ENCODE results near the gene UNC5A.

UNC5A gene

DNA sequence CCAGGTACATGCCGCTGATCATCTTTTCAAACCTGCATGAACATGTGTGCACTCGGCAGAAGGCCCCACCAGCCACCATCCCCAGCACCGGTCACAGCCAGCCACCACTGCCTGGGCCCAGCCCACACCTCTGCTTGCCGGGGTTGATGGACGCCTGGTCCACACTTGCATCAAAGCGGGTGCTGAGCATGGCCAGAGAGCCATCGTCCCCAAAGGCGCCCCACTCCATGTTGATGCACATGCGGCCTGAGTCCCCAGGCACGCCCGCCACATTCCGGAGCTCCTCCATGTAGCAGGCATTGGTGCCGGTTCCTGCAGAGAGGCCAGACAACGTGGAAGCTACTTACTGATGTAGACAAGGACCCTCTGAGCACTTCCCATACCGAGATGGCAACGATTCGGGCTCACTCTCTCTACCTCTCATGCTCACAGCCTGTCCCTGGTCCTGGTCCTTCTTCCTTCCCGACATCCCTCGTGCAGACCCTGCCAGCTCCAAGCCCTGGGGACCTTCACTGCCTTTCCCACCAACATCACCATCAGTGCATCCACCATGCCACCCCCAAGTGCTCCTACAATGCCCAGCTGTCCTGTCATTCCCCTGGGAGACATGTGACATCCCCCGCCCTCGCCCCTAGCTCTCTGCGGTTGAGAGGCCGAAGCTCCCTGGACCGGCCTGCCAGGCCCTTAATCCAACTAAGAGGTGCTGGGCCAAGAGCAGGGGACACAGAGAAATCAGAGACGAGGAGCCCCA, 71.6 kb downstream of the UNC5A start:
- DNase-seq: no peak

DNA sequence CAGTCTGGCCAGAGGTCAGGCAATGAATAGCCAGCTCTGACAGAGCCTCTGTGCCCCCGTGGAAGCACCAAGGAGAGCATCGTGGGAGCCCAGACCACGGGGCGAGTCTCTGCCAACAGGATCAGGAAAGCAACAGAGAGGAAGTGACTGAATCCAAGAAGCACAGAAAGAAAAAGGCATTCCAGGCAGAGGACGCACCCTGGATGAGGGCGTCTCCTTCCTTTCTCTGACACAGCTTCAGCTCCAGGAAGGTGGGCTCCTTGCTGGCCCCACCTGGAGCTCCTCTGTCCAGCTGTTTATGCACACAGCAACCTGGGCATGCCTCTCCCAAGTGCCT, 72.2 kb downstream of the UNC5A start:
- no peak for DNase-seq

DNA sequence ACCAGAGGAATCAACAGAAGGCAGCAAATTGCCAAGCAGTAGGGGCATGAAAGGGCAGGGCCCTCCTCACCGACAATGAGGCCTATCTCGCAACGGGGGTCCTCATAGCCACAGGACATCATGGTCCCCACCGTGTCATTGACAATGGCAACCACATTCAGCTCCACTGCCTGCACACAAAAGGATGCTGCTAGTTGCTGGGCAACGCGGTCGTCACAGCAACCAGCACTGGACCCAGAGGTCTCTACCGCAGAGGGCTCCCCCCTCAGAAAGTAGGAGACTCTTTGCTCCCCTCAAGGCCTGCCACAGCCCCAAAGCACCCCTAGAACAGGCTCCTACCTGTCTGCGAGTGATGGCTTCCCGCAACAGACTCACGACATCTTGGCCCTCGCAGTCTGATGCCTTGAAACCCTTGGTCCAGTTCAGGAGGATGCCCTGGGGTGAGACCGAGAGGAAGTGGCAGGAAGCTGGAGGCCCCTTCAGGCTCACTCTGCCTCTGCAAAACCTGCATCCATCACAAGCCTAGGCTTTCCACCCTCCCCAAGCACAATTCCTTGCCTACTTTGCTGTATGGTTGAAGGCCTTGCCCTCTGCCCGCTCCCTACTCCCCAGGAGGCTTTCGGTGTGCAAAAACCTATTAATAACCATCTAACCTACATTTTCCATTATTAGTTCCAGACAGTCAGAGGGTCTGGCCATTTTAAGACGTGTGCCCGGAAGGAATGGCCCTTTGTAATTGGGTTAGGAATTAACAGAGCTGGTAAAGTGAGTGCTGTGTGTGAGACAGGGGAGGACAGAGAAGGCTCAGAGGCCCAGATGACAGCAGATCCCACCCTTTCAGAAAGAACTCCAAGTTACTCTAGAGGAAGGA, 73.6 kb downstream of the UNC5A start:
- no peak for DNase-seq

DNA sequence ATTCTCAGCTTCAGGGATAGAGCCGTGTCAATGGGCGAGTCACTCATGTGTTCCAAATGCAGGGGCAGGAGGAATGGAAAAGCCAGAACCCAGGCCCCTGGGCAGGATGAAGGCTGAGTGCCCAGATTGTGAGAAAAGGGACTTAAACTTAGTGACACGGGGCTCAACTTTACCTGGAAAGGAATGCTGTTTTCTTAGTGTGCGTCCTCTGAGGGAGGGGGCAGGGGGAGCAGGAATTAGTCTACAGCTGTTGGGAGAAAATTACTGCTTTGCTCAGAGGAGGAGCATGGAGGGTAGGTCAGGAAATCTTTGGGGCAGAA, 74.2 kb downstream of the UNC5A start:
- no peak for DNase-seq

DNA sequence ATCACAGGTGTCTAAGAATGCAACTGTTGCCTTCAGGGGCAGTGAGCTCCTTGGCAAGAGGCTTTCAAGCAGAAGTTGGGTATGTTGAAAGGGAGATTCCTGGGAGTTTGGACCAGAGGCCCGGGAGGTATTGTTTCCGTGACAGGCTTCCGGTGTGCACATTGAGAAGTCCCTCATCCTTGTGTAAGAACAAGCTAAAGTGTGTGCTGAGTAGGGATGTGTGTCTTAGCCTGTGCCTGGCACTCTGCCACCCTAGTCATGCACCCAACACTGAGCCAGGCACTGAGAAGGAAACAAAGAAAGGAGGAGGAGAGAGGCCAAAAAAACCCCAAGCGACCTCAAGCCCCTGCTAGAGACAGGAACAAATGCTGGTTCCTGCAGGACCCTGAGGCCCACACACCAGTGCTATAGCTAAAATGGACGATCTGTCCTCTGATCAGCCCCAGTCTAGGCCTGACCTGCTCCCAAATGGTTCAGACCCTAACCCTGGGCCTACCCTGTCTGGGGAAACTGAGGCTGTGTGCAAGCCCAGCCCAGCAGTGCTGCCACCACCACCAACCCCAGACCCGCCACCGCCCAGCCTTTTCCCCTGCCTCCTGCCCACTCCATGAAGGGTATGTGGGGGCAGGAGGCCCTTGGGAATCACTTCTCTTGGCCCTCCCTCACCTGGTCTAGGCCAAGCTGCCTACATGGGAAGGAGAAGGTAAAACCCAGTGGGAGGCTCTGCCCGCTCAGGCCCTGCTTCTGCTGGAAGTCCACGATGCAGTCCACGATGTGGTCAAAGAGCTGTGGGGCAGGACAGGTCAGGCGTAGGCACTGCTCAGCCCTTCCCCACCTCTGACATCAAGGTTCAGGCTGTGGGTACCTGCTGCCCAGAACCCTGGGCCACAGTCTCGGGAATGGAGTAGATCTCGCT, 76.2 kb downstream of the UNC5A start:
- no peak for DNase-seq

DNA sequence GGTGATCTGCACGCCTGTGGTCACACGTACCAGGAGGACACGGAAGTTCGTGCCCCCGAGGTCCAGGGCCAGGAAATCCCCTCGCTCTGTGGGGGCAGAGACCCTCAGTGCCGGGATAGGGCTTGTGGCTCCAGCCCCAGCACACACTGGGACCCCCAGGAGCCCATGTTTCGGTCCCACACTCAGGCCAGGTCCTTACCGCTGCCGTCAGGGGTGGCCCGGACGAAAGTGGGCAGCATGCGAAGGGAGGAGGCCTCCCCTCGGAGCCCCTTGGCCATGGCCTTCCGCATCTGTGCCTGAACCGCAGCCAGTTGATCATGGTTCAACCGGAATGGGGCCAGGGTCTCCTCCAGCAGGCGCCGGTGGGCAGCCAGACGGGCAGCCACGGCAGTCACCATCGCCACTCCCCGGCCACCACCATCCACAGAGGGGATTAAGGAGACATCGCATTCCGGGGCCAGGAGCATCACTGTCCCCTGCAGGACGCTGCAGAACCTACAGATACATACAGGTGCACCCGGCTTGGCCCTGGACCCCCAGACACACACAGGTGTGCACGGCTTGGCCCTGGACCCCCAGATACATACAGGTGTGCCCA, 77.0 kb downstream of the UNC5A start:
- DNase-seq: no peak

DNA sequence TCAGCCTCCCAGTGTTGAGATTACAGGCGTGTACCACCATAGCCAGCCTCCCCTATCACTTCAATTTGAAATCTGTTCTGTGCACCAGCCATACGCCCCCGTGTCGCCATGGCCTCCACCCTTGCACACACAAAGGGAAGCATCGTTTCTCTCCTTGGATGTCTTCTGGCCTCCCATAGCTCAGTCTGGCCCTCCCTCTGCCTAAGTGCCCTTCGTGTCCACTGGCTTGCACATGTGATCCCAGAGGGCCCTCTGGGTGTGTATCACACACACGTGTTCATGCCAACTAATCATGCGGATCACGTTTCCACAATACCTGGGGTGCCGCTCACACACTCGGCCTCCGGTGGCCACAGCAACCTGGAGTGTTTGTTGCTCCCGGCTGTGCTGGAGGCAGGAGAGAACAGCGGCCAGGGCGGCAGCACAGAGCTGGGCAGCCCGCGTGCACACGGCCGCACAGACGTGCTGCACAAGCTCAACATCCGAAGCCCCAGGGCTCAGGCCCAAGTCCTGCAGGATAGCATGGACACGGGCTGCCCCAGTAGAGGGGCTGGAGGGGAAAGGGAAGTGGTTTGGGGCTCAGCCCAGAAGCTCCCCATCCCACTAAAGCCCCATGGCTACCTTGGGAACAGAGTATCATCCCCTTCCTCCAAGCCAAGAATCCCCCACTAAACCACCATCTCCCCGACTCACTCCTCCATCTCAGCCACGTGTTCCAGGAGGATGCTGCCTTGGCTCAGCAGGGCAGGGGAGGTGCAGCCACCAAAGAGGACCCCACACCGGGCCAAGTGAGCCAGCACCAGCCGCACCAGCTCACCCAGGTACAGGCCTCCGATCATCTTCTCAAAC, 77.9 kb downstream of the UNC5A start:
- no peak for DNase-seq

DNA sequence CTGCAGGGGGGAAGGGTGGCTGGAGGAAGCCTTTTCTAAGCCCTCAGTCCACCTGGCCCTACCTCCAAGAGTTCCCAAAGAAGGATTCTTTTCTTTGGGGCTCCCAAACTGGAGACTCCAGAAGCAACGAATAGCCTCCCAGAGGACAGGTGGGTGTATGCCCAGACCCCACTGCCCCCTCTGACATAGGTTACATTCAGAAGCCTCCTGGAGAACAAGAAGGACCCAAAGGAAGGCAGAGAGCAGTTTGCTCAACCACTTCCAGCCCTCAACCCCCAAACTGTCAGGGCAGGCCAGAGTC, 78.5 kb downstream of the UNC5A start:
- DNase-seq: no peak

DNA sequence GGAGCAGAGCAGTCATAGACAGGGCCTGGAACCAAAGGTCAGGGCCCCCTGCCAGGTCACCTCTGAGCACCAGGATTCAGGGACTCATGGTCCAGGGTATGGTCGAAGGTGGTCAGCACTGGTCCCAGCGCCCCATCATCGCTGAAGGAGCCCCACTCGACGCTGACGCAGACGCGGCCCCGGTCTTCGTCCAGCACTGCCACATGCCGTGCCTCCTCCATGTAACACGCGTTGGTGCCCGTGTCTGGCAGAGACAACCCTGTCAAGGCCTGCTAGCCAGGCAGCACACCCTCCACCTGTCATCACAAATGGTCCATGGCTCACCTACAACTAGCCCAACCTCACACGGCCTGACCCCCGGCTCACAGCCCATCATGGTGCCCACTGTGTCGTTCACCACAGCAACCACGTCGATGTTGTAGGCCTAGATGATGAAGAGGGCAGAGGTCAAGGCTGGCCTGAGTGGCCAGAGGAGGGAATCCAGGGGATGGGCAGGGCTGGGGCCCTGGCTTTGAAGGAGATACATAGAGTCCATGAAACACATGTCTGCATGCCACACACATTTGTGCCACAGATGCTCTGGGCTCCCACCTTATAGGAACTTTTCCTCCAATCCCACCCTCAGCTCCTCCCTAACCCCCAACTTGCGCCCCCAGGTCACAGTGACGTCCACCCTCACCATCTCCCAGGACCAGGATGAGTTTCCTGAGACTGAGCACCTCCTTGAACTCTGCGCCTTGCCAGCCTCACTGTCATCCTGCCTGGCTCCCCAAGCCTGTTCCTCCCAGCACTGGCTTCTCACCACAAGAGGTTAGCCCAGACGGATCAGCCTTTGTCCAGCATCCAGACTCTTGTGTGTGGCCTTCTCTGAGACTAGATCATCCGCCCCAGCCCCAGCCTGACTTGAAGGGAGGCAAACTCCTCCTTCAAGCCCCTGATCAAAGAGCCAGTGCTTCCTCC, 79.2 kb downstream of the UNC5A start:
- DNase-seq: peak; percentile 10

DNA sequence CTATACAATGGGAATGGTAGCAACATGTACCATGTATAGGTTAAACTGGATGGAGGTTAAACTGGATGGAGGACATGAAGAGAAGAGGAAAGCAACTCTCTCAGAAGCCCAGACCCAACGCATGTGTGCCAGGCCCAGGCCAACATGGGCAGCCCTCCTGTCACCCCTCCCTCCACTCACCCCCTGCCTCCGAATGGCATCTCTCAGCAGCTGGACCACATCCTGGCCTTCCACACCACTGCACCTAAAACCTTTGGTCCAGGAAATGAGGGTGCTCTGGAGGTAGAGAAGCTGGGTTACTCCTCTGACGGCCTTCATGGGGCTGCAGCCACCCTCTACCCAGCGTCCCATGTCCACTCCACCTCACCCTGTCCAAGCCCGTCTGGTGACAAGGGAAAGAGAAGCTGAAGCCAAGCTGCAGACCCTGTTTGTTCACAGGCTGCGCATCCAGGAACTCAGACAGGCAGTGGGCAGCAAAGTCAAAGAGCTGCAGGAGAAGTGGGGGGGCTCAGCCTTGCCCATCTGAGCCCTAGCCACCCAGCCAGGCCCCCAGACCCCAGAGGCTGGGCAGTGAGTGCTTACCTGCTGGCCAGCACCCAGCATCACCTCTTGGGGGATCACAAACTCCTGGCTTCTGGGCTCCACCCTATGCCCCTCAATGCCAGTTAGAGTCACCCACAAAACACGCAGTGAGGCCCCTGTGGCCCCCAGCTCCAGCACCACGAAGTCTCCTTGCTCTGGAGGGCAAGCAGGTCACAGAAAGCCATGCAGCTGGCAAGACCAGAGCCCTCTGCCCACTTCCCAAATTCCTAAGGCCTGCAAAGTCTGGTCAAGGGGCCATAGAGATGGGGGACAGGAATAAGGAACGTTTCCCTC, 80.3 kb downstream of the UNC5A start:
- peak; percentile 5 for DNase-seq

DNA sequence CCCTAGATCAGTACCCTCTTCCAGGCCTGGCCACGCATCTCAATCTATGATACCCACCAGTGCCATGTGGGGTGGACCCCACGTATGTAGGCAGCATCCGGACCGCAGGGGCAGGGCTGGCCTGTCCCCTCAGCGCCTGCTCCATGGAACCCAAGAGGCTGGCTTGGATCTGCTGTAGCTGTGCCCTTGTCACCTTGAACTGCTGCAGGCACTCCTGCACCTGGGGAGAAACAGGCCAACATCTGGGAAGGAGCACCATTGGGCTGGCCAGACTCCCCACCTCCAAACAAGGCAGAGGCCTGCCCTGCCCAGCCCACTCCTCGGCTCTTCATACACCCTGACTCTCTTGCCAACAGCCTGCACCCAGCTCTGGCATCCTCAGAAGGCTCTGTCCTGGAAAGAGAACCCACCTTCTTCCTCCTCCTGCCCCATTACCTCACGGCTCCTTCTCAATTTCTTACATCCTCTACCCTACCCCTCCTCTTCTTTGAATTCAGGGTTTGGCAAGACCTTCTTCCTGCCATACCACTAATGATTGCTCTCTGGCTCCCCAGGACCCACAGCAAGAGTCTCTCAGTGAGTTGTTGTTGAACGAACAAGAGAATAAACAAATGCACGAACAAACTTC, 81.1 kb downstream of the UNC5A start:
- DNase-seq: no peak

DNA sequence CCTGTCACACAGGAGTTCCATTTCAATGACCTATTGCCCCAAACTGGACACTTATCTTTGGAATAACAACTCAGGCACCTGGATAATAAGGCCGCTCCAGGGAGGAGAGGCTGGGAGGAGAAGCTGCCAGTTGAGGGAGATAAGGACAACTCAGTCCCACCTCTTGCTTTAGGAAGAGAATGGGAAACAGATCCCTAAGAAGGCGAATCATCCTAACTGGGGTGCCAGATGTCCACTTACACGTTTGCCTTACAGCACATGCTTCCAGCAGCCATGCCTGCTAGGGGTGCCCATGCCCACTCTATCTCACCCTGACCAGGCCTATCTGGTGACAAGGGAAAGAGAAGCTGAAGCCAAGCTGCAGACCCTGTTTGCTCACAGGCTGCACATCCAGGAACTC, 82.3 kb downstream of the UNC5A start:
- no peak for DNase-seq

DNA sequence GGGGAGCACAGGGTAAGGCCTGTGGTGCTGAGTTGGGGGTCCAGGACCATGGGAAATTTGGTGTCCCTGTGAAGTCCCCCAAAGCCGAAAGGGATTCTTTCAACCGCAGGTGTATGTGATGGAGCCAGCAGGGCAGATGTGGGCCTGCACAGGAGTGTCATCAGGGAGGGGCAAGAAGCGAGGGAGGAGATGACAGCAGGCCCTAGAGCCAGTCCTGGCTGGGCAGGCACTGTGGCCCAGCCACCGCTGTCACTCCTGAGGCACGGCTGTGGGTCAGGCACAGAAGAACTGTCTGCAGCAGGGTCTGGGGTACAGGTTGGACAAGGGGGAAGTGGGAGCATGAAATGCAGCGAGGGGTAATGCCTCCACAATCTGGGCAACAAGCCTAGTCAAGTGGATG, 83.9 kb downstream of the UNC5A start:
- DNase-seq: no peak

DNA sequence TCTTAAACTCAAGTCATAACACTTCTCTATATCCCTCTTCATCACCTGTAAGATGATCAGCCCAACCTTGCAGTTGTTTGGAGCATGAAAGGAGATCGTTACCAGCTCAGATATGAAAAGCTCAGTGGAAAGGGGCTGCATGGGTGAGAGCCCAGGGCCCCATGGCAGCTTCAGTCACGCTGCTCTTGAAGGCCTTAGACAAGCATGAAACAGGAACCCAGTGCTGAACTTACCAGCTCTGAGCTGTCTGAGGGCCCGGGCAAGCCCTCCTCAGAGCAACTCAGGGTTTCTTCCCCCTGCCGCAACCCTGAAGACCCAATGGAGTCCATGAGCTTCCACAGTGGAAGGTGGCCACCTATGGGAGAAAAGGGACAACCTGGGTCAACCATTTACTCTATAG, 85.5 kb downstream of the UNC5A start:
- DNase-seq: no peak

DNA sequence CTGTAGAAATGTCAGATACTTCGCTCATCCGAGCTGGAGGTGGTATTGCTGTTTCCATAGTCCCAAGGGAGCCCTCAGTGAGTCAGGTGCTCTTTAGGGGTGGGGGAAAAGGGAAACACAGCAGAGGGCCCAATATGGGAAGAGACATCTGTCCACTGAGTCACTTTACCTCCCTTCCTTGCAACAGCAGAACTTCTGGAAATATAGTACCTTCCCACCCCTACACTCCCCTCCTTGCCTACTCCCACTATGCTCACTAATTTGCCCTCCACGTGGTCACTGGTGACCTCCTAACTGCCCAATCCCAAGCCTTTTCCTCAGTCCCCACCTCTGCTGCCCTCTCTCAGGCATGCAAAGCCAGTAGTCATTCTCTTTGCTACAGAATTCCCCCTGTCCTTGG, 86.9 kb downstream of the UNC5A start:
- no peak for DNase-seq

DNA sequence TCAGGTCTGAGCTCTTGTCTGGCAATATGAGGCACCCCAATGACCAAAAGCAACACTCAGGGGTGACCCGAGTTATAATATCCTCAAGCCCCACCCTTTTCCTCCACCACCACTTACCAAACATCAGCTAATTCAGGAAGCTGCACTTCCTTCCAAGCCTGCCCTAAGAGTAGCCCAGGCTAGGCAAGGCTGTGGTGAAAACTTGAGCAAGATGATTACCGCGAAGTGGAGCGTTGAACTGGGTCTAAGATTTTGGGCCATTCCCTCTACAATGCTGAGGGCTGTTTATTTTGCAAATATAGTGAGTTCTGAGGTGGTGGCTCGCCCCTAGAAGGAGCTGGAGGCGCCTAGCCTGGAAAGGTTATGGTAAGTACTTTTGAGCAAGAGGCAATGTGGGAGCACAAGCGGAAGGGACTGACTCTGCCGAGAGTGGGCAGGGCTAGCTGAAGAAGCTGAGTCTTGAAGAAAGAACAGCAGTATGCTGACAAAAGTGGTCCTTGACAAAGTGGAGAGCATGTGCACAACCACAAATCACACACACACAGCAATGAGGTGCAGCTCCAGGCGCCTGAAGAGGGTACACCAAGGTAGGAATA, 89.0 kb downstream of the UNC5A start, which contains the start of gene HK3:
TSS of gene HK3 (minus strand) at position 51 of the 596 bp plus-strand sequence. CDS start 3,187 bp downstream, outside the sequence.
- DNase-seq: peak; percentile 14

DNA sequence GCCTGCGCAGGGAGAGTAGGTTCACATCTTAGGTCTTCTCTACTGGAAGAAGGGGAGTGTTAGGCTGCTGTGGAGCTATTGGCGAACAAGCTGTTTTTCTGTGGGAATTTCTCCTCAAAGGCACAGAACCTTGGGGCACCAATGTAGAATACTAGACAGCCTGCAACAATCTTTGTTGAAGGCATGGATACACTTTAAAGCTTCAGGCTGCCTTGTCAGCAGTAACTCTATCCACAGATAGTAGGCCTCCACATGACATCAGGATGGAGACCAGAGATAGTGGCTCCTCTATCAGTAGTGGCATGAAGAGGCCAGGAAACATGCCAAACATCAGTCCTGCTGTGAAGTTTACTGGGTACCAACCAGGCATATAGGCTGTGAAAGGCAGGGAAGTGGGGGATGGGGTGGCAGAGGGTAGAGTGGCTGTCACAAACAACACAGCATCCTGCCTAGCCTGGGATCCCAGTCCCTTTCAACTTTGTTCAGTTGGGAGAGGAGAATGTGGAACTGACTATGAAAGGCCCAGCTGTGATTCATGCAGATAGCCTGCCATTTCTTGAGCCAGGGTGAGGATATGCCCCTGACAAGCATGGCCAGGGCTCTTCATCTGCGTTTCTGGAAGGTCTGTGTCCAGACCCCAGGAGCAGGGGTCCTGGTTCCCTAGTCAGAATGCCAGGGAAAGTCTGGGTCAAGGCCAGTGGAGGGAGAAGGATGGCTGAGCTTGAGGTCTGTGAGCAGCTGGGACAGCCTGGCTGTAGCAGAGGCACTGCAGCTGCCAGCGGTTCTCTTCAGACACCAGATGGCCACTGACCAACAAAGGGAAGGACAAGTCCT, 89.8 kb downstream of the UNC5A start:
- peak; percentile 53 for DNase-seq

DNA sequence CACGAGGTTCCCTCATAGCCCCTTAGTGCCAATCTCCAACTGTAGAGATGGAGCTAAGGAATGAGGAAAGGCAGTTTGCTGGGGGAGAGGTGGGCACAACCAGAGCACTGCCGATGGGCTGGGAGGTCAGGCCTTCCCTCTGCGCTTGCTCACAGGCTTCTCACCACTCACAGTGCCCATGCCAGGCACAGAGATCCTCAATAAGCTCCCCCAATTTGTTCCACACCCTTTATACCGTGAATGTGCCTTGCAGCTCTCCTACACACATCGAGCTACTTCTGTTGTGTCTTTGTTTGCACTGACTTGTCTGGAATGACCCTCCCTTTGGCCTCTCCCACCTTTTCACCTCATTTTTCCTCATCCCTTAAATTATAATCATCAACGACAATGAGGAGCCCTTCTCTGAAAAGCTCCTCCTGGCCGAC, 90.4 kb downstream of the UNC5A start:
- DNase-seq: no peak

All from femur (tissue), 1 donor.